IMR-90 (cell line): ENCODE measurements around the gene PAPSS2.

ENCODE experiments used
- MXI1 ChIP-seq: IDR thresholded peaks from 2 replicates; pipeline ENCODE4 v1.6.1; 2012; ENCODE audit warnings: low read depth, mild to moderate bottlenecking, low read length, moderate library complexity, borderline replicate concordance
- POLR2A ChIP-seq: IDR thresholded peaks from 2 replicates; pipeline ENCODE4 v1.6.1; 2012; ENCODE audit warnings: mild to moderate bottlenecking, low read depth, low read length
- RAD21 ChIP-seq: IDR thresholded peaks from 2 replicates; pipeline ENCODE4 v1.6.1; 2012; ENCODE audit warnings: low read length, improper control_type of control experiment
- RCOR1 ChIP-seq: IDR thresholded peaks from 2 replicates; pipeline ENCODE4 v1.6.1; 2012; ENCODE audit warnings: mild to moderate bottlenecking, low read length, improper control_type of control experiment; ENCODE audit not compliant: insufficient replicate concordance
- SMC3 ChIP-seq: fragments of 150-350 bp; IDR thresholded peaks from 2 replicates; pipeline ENCODE4 v1.6.1; 2016; ENCODE audit warnings: low read depth, mild to moderate bottlenecking, antibody characterized with exemption, low read length, moderate library complexity
- TF ChIP-seq, protein P1 (sequence below): conservative IDR thresholded peaks from 2 replicates; pipeline ENCODE4 v1.5.1; 2012; ENCODE audit warnings: mild to moderate bottlenecking, low read depth, low read length, improper control_type of control experiment

DNA sequence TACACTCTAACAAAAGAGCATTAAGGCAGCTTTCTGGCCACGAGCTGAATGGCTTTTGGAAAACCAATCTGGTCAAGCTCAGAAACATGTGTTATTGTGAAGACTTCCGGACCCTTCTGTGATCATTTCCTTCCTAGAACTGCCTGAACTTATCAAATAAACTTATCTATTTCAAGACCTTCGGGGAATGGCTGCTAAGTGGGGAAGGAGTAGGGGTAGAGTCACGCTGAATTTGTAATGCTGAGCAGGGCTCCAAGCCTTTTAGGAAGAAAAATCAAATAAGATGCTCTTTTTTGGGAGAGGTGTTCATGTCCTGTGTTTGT lies 56.6 kb downstream of the PAPSS2 start:
- TF ChIP-seq RAD21 (no peak), SMC3 (no peak), RCOR1 (no peak), POLR2A (no peak), MXI1 (no peak)
- TF ChIP-seq, protein P1, sequence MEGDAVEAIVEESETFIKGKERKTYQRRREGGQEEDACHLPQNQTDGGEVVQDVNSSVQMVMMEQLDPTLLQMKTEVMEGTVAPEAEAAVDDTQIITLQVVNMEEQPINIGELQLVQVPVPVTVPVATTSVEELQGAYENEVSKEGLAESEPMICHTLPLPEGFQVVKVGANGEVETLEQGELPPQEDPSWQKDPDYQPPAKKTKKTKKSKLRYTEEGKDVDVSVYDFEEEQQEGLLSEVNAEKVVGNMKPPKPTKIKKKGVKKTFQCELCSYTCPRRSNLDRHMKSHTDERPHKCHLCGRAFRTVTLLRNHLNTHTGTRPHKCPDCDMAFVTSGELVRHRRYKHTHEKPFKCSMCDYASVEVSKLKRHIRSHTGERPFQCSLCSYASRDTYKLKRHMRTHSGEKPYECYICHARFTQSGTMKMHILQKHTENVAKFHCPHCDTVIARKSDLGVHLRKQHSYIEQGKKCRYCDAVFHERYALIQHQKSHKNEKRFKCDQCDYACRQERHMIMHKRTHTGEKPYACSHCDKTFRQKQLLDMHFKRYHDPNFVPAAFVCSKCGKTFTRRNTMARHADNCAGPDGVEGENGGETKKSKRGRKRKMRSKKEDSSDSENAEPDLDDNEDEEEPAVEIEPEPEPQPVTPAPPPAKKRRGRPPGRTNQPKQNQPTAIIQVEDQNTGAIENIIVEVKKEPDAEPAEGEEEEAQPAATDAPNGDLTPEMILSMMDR = no peak
